GM23338 (cell line): ENCODE results near the gene CDH4.

Source experiments
- CREB1 ChIP-seq: fragments of 250-450 bp; sonication (Bioruptor Pico); IDR thresholded peaks from 2 replicates; pipeline ENCODE4 v1.5.0; 2020; ENCODE audit warnings: low read depth, mild to moderate bottlenecking, moderate library complexity
- CTCF ChIP-seq, 2 experiments: fragments of 200-600 bp in 1 of 2; sonication (generic) in 1 of 2; conservative IDR thresholded peaks; 2 replicates each; pipeline versions ENCODE4 v1.5.1 to v1.6.1; 2016 to 2017; ENCODE audit warnings: antibody characterized with exemption in 2 of 2, low read depth in 2 of 2, mild to moderate bottlenecking in 2 of 2, moderate library complexity in 1 of 2
- EZH2 ChIP-seq: fragments of 200-600 bp; sonication (generic); IDR thresholded peaks from one replicate; pipeline ENCODE4 v1.8.0; 2017; ENCODE audit warnings: antibody characterized with exemption, mild to moderate bottlenecking, low read depth; ENCODE audit not compliant: unreplicated experiment
- EZH2phosphoT487 ChIP-seq: fragments of 200-600 bp; sonication (generic); IDR thresholded peaks from one replicate; pipeline ENCODE4 v1.8.1; 2018; ENCODE audit warnings: antibody characterized with exemption; ENCODE audit not compliant: unreplicated experiment
- JUNB ChIP-seq: IDR thresholded peaks from one replicate; pipeline ENCODE4 v1.6.1; 2016; ENCODE audit warnings: antibody characterized with exemption; ENCODE audit not compliant: unreplicated experiment
- NANOG ChIP-seq: IDR thresholded peaks from 2 replicates; pipeline ENCODE4 v1.6.1; 2016; ENCODE audit warnings: antibody characterized with exemption, borderline replicate concordance
- POLR2AphosphoS5 ChIP-seq: IDR thresholded peaks from 2 replicates; pipeline ENCODE4 v1.6.1; 2016; ENCODE audit warnings: antibody characterized with exemption, low read depth
- REST ChIP-seq: IDR thresholded peaks from one replicate; pipeline ENCODE4 v1.6.1; 2018; ENCODE audit warnings: antibody characterized with exemption; ENCODE audit not compliant: unreplicated experiment
- ZNF114 ChIP-seq: fragments of 250-450 bp; sonication (Bioruptor Pico); IDR thresholded peaks from 2 replicates; pipeline ENCODE4 v1.5.0; 2020; ENCODE audit warnings: mild to moderate bottlenecking, moderate library complexity
- ZNF462 ChIP-seq: fragments of 250-450 bp; sonication (Bioruptor Pico); IDR thresholded peaks from 2 replicates; pipeline ENCODE4 v1.5.0; 2020; ENCODE audit warnings: mild to moderate bottlenecking, moderate library complexity

GRCh38 chr20:61855286-61855685 is 603.2 kb downstream of the CDH4 start:
- TF ChIP-seq CTCF (conservative IDR thresholded peaks at IDR 0.05; ENCODE audit: low read depth in 2 of 2) (no peak), POLR2AphosphoS5 (no peak), CREB1 (CRISPR knock-in tag) (no peak), EZH2 (no peak), EZH2phosphoT487 (no peak), ZNF462 (CRISPR knock-in tag) (no peak), REST (no peak), ZNF114 (CRISPR knock-in tag) (no peak), NANOG (no peak), JUNB (no peak)
